Cortex of kidney (tissue), 1 donor: Measurements from ENCODE around the gene TAS2R60.
"Not testable (repeated sequence)": the region's sequence is repeated elsewhere in the genome, so short reads cannot be mapped to it uniquely, and the experiment has no call there.

Experiments used
- DNase-seq: peaks from one replicate; lab custom pipeline; 2025; lab: John Stamatoyannopoulos, UW

TAS2R60 gene

GRCh38 chr7:143477501-143478150, 34.4 kb downstream of the TAS2R60 start, which contains the start of gene TAS2R41:
TAS2R41 (plus strand) TSS chr7:143477873; CDS start chr7:143477873, 0 bp downstream.
- no peak for DNase-seq

GRCh38 chr7:143479055-143479766, 36.0 kb downstream of the TAS2R60 start:
- DNase-seq: no peak

- DNase-seq: no peak
These were observed 37.2 kb downstream of the TAS2R60 start for GRCh38 chr7:143480501-143480900.

DNA sequence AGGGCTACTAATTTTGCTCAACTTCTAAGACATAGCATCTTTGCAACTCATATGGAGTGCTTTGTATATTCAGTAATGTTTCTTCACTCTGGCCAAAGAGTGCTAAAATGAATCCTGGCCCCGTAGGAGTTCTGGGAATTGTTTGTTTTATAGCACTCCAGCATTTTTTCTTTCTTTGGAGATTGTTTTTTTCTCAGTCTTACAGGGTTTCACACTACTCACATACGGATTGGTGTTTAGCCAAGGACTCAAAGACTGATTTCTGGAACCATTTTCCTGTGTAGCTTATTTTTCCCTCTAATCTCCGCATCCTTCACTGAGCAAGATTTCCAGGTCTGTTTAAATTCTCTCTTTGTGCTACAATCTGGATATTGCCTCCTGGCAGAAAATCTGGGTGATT, 40.9 kb downstream of the TAS2R60 start:
- no peak for DNase-seq

DNA sequence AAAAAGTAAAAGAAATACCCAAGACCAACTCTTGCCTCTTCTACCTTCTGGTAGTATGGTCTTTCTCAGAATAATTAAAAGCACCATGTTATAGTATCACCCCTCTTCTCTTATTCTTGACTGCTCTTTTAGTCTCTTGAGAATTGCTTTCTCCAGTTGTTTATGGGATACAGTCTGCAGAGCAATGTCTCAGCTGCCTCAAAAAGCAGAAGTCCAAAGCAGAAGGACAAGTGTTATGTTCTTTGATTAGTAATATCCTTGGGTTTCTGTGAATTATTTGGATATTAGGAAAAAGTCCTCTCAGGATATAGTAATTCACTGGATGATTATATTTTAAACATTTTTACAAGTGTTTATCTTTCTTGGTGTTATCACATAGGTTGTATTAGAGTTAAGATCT, 41.8 kb downstream of the TAS2R60 start:
- DNase-seq: no peak

DNA sequence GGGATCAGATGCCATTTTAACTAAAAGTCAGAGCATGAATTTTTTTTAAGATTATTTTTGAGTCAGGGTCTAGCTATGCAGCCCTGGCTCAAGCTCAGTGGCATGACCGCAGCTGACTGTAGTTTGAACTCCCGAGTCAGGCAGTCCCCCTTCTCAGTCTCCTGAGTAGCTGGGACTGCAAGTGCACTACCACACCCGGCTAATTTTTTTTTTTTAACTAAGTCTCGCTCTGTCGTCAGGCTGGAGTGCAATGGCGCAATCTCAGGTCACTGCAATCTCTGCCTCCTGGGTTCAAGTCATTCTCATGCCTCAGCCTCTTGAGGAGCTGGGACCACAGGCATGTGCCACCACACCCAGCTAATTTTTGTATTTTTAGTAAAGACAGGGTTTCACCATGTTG, 42.2 kb downstream of the TAS2R60 start:
- DNase-seq: no peak

DNA sequence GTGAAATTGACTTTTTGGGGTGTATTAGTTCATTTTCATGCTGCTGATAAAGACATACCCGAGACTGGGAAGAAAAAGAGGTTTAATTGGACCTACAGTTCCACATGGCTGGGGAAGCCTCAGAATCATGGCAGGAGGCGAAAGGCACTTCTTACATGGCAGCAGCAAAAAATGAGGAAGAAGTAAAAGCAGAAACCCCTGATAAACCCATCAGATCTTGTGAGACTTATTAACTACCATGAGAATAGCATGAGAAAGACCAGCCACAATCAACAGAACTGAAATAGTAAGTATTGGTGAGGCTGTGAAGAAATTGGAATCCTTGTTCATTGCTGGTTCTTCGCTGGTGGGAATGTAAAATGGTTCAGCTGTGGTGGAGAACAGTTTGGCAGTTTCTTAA, 43.0 kb downstream of the TAS2R60 start:
- not testable (repeated sequence) for DNase-seq

DNA sequence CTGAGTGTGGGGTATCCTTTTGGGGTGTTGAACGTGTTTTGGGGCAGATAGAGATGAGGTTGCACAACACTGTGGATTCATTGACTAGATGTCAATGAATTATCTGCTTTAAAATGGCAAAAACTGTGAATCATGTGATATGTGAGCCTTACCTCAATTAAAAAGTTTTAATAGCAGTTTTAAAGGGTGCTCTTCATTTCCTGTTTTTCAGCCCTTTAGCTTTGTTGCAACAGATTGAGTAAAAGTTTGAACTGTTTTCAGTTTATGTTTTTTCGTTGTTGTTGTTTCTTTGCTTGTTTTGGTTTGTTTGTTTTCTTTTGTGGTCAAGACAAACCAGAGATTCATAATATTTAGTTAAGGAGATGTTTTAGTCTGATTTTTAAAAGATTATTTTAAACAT, 43.8 kb downstream of the TAS2R60 start:
- no peak for DNase-seq

- no peak for DNase-seq
These were observed 44.3 kb downstream of the TAS2R60 start for GRCh38 chr7:143487566-143487965.

GRCh38 chr7:143490717-143491306, 47.6 kb downstream of the TAS2R60 start:
- DNase-seq: no peak

DNA sequence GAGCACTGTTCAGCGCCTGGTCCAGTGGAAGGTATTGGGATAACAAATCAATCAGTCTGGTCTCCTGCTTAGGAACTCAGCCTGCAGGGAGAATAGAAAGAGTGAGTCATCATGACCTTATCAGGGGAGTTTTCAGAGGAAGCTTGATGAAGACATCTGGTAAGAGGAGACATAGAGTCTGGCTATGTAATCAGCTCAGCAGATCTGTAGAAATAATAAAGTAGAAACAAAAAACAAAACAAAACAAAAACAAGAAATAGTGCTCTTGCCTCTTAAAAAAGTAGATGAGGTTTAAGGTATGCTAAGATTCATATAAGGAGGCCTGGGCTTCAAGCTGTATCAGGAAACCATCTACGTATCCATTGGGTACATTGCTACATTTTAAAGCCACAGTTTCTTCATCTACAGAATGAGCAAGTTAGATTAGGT, 48.8 kb downstream of the TAS2R60 start:
- DNase-seq: no peak

GRCh38 chr7:143492799-143493739, 49.8 kb downstream of the TAS2R60 start:
- no peak for DNase-seq

GRCh38 chr7:143493751-143494150, 50.5 kb downstream of the TAS2R60 start:
- no peak for DNase-seq
